ENCODE results near the gene STOX2.

DNA sequence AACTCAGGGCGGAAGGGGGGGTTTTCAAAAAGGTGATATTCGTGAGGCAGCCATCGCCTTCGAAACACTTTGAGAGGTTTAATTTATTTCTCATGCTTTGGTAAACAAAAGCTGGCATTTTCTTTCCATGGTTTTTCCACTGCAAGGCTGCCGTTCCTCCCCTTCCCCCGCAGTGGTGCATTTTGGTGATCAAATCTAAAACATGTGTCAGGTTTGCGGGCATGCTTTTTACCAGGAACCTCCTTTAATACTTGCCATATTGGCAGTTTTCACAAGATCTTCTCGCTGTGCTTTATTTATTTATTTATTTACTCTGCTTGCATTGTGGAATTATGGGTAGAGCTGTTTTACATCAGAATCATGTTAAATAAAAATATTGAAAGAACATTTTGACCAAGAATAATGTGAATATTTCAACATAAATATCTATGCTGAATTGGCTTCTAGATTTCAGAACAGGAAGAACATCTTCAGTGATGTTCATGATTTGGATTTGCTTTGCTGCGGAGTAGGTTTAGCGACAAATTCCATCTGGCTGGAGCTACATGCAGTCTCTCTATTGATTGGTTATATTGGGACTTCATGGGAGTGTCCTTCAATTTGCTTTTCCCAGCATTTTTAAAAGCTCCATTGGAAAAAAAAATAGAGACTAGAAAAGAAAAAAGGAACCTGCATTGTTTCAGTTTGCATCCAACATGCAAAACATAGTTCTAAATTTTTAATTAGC lies 54.4 kb downstream of the STOX2 start:
- TF ChIP-seq CTCF (IDR thresholded peaks at IDR 0.05; ENCODE audit: insufficient read depth, low read depth, low read length) (no peak), EZH2 (IDR thresholded peaks at IDR 0.05; ENCODE audit: insufficient read depth, low read length) (no peak)
